Neuronal stem cell (in vitro differentiated cells): ENCODE results near the gene CAPN15.

Experiments used
- DNase-seq: peaks from one replicate; pipeline ENCODE4 v3.0.0-alpha.2; 2013; ENCODE audit warnings: low spot score
- H2AFZ ChIP-seq: one replicate; pipeline ENCODE4 v1.6.1; 2013; ENCODE audit warnings: mild to moderate bottlenecking, low read length, inconsistent platforms
- H2AK5ac ChIP-seq: 2 replicates; pipeline ENCODE4 v1.6.1; 2013; ENCODE audit warnings: low read depth, mild to moderate bottlenecking, inconsistent platforms, low read length, moderate library complexity, mixed read lengths
- H2BK120ac ChIP-seq: 2 replicates; pipeline ENCODE4 v1.6.1; 2013; ENCODE audit warnings: low read depth, mild to moderate bottlenecking, inconsistent platforms, low read length, moderate library complexity, mixed read lengths
- H2BK12ac ChIP-seq: one replicate; pipeline ENCODE4 v1.6.1; 2013; ENCODE audit warnings: low read length, inconsistent platforms
- H2BK15ac ChIP-seq: 2 replicates; pipeline ENCODE4 v1.6.1; 2013; ENCODE audit warnings: mild to moderate bottlenecking, low read length, inconsistent platforms, mixed read lengths
- H2BK5ac ChIP-seq: one replicate; pipeline ENCODE4 v1.6.1; 2013; ENCODE audit warnings: inconsistent platforms, mild to moderate bottlenecking, low read length, moderate library complexity
- H3K14ac ChIP-seq: one replicate; pipeline ENCODE4 v1.6.1; 2013; ENCODE audit warnings: low read length, inconsistent platforms
- H3K18ac ChIP-seq: 2 replicates; pipeline ENCODE4 v1.6.1; 2013; ENCODE audit warnings: low read length, inconsistent platforms
- H3K23ac ChIP-seq: 2 replicates; pipeline ENCODE4 v1.6.1; 2013; ENCODE audit warnings: low read depth, mild to moderate bottlenecking, mixed read lengths, low read length, inconsistent platforms; ENCODE audit not compliant: poor library complexity
- H3K27ac ChIP-seq: replicated peaks from 3 replicates; pipeline ENCODE4 v1.5.1; 2013; ENCODE audit warnings: low read length, inconsistent platforms
- H3K27me3 ChIP-seq, 3 experiments: 2 replicates each; pipeline ENCODE4 v1.6.1; 2013; ENCODE audit warnings: low read length in 3 of 3, mild to moderate bottlenecking in 2 of 3, inconsistent platforms in 1 of 3, low read depth in 1 of 3, mixed read lengths in 1 of 3, moderate library complexity in 1 of 3; ENCODE audit not compliant: control insufficient read depth in 3 of 3, insufficient read depth in 3 of 3
- H3K36me3 ChIP-seq, 2 donors: replicated peaks in 1 of 2; 2 replicates each; pipeline ENCODE4 v1.6.1; 2013; ENCODE audit warnings: low read length in 2 of 2; ENCODE audit not compliant: control insufficient read depth in 2 of 2, insufficient read depth in 2 of 2
- H3K4ac ChIP-seq: 2 replicates; pipeline ENCODE4 v1.6.1; 2013; ENCODE audit warnings: inconsistent platforms, mild to moderate bottlenecking, low read length, moderate library complexity
- H3K4me1 ChIP-seq, 2 donors: 1 replicate in 1 of 2; 2 replicates in 1 of 2; pipeline ENCODE4 v1.6.1; 2013; ENCODE audit warnings: low read length in 2 of 2, low read depth in 1 of 2; ENCODE audit not compliant: control insufficient read depth in 2 of 2, insufficient read depth in 1 of 2
- H3K4me2 ChIP-seq: one replicate; pipeline ENCODE4 v1.6.1; 2013; ENCODE audit warnings: mild to moderate bottlenecking, low read length, inconsistent platforms; ENCODE audit not compliant: insufficient read depth, poor library complexity, severe bottlenecking
- H3K4me3 ChIP-seq, 2 donors: 2 replicates each; pipeline ENCODE4 v1.5.1; 2013; ENCODE audit warnings: low read length in 2 of 2, mild to moderate bottlenecking in 2 of 2, inconsistent platforms in 1 of 2, moderate library complexity in 1 of 2
- H3K79me1 ChIP-seq: one replicate; pipeline ENCODE4 v1.6.1; 2013; ENCODE audit warnings: low read depth, mild to moderate bottlenecking, inconsistent platforms, low read length, moderate library complexity
- H3K9ac ChIP-seq: one replicate; pipeline ENCODE4 v1.6.1; 2013; ENCODE audit warnings: mild to moderate bottlenecking, low read depth, low read length, inconsistent platforms; ENCODE audit not compliant: poor library complexity
- H3K9me3 ChIP-seq, 2 donors: replicated peaks in 1 of 2; 2 replicates each; pipeline versions ENCODE3 to v1.6.1; 2013; ENCODE audit warnings: low read length in 2 of 2, mild to moderate bottlenecking in 2 of 2, inconsistent platforms in 1 of 2, low read depth in 1 of 2, mixed read lengths in 1 of 2, moderate library complexity in 1 of 2; ENCODE audit not compliant: control insufficient read depth in 2 of 2, insufficient read depth in 1 of 2
- H4K8ac ChIP-seq: one replicate; pipeline ENCODE4 v1.6.1; 2013; ENCODE audit warnings: low read depth, mild to moderate bottlenecking, inconsistent platforms, low read length, moderate library complexity
- H4K91ac ChIP-seq: one replicate; pipeline ENCODE4 v1.6.1; 2013; ENCODE audit warnings: low read length, low read depth, mild to moderate bottlenecking, inconsistent platforms; ENCODE audit not compliant: poor library complexity
- WGBS, 2 donors: extraction: QIAGEN DNeasy Blood & Tissue Kit; methylation state at CpG; one replicate each; pipeline ENCODE4 v1.1.7; 2013; ENCODE audit warnings: missing lambda C conversion rate in 2 of 2, mixed read lengths in 1 of 2; ENCODE audit not compliant: insufficient read length in 2 of 2, insufficient replicate concordance in 1 of 2; ENCODE audit errors: extremely low coverage in 2 of 2; 5-methylcytosine and 5-hydroxymethylcytosine counted together

Gene CAPN15

GRCh38 chr16:549544-550263, 22.2 kb downstream of the CAPN15 start:
- H3K27ac ChIP-seq = no peak overlapping the region
- peaks cover 3 to 24% of the 10 kb centered on the region in 2 donors for H3K36me3 ChIP-seq
- no peak overlapping the region for H3K4ac ChIP-seq
- H2BK5ac ChIP-seq = peak overlapping the region; percentile 53
- no peak overlapping the region for H2AFZ ChIP-seq
- H3K9ac ChIP-seq = no peak overlapping the region
- no peak overlapping the region for H2AK5ac ChIP-seq
- peak overlapping the region; percentile 8 for H3K14ac ChIP-seq
- DNase-seq = no peak
- peaks cover 15% of the 10 kb centered on the region for H3K79me1 ChIP-seq
- H3K4me2 ChIP-seq = no peak overlapping the region
- H2BK12ac ChIP-seq = no peak overlapping the region
- no CpG with 5 or more reads among the region's 54 CpGs for WGBS, 2 donors
- no peaks in the 10 kb centered on the region for H3K9me3 ChIP-seq
- H4K8ac ChIP-seq = peak overlapping the region; percentile 65
- H3K4me3 ChIP-seq = no peak overlapping the region
- H2BK120ac ChIP-seq = no peak overlapping the region
- H4K91ac ChIP-seq = peak overlapping the region; percentile 30
- H3K18ac ChIP-seq = no peak overlapping the region
- H3K4me1 ChIP-seq = peaks cover 0 to 3% of the 10 kb centered on the region in 2 donors
- H3K27me3 ChIP-seq = no peaks in the 10 kb centered on the region
- H2BK15ac ChIP-seq = no peak overlapping the region
- peak overlapping the region; percentile 43 for H3K23ac ChIP-seq

- H3K9me3 ChIP-seq = no peaks in the 10 kb centered on the region
- H3K4me3 ChIP-seq = no peak overlapping the region
- no peak overlapping the region for H3K4ac ChIP-seq
- no peak overlapping the region for H3K14ac ChIP-seq
- H3K36me3 ChIP-seq = peaks cover 3 to 24% of the 10 kb centered on the region in 2 donors
- H2BK5ac ChIP-seq = no peak overlapping the region
- H2AFZ ChIP-seq = no peak overlapping the region
- H4K8ac ChIP-seq = no peak overlapping the region
- no peak for DNase-seq
- WGBS, 2 donors = no CpG with 5 or more reads among the region's 28 CpGs
- no peak overlapping the region for H3K18ac ChIP-seq
- peaks cover 15% of the 10 kb centered on the region for H3K79me1 ChIP-seq
- H3K9ac ChIP-seq = no peak overlapping the region
- H3K27me3 ChIP-seq = no peaks in the 10 kb centered on the region
- peak overlapping the region; percentile 20 for H3K23ac ChIP-seq
- H4K91ac ChIP-seq = no peak overlapping the region
- no peak overlapping the region for H3K4me2 ChIP-seq
- H2BK15ac ChIP-seq = no peak overlapping the region
- no peak overlapping the region for H2BK12ac ChIP-seq
- peaks cover 0 to 3% of the 10 kb centered on the region in 2 donors for H3K4me1 ChIP-seq
- H2AK5ac ChIP-seq = no peak overlapping the region
- H3K27ac ChIP-seq = no peak overlapping the region
- no peak overlapping the region for H2BK120ac ChIP-seq
These were observed 23.7 kb downstream of the CAPN15 start for GRCh38 chr16:551210-551609.

- Histone ChIP-seq H3K79me1 (peaks cover 13% of the 10 kb centered on the region), H3K27ac (no peak overlapping the region), H2BK12ac (no peak overlapping the region), H3K4ac (no peak overlapping the region), H4K91ac (no peak overlapping the region), H3K27me3 (peaks cover 0 to under 1% (median 0%) of the 10 kb centered on the region in 3 experiments), H3K9ac (no peak overlapping the region), H3K9me3 (no peaks in the 10 kb centered on the region), H2BK5ac (no peak overlapping the region), H2AFZ (no peak overlapping the region), H3K23ac (peak overlapping the region; percentile 20), H2AK5ac (no peak overlapping the region), H2BK120ac (no peak overlapping the region), H3K36me3 (peaks cover 3 to 24% of the 10 kb centered on the region in 2 donors), H3K4me3 (no peak overlapping the region), H4K8ac (no peak overlapping the region), H3K18ac (no peak overlapping the region), H3K4me1 (peaks cover 0 to 3% of the 10 kb centered on the region in 2 donors), H2BK15ac (no peak overlapping the region), H3K4me2 (no peak overlapping the region), H3K14ac (no peak overlapping the region)
- WGBS, 2 donors = no CpG with 5 or more reads among the region's 35 CpGs
- no peak for DNase-seq
These were observed 24.7 kb downstream of the CAPN15 start for GRCh38 chr16:552171-552570.

GRCh38 chr16:553601-554296, 26.2 kb downstream of the CAPN15 start:
- no peak overlapping the region for H4K8ac ChIP-seq
- H3K27me3 ChIP-seq = peaks cover 0 to 16% (median 7%) of the 10 kb centered on the region in 3 experiments
- H2AFZ ChIP-seq = no peak overlapping the region
- H2BK12ac ChIP-seq = no peak overlapping the region
- peaks cover 11% of the 10 kb centered on the region for H3K79me1 ChIP-seq
- no peak overlapping the region for H3K4me2 ChIP-seq
- no peak overlapping the region for H3K4ac ChIP-seq
- H3K36me3 ChIP-seq = peaks cover 2 to 17% of the 10 kb centered on the region in 2 donors
- H3K4me3 ChIP-seq = no peak overlapping the region
- no peaks in the 10 kb centered on the region for H3K9me3 ChIP-seq
- no peak overlapping the region for H2BK120ac ChIP-seq
- no peak overlapping the region for H3K18ac ChIP-seq
- no peak overlapping the region for H2AK5ac ChIP-seq
- no peak overlapping the region for H4K91ac ChIP-seq
- H3K9ac ChIP-seq = no peak overlapping the region
- no peak overlapping the region for H3K27ac ChIP-seq
- no peak overlapping the region for H3K14ac ChIP-seq
- H2BK15ac ChIP-seq = no peak overlapping the region
- H3K23ac ChIP-seq = no peak overlapping the region
- H2BK5ac ChIP-seq = no peak overlapping the region
- DNase-seq = no peak
- peaks cover 0 to 3% of the 10 kb centered on the region in 2 donors for H3K4me1 ChIP-seq
- WGBS, 2 donors = no CpG with 5 or more reads among the region's 33 CpGs
